Lower leg skin (tissue), 4 donors: Measurements from ENCODE around the gene CEP128. TPM values are rescaled to one million over a fixed set of nuclear protein-coding genes. Genes with fewer than 3 reads are reported as not detected.

Source experiments
- DNase-seq, 2 donors: peaks; one replicate each; pipeline ENCODE4 v3.0.0-alpha.2; 2019; ENCODE audit warnings: low spot score in 2 of 2
- H3K4me3 ChIP-seq: fragments of 200-600 bp; sonication (generic); 2 replicates; pipeline ENCODE4 v1.5.1; 2017; ENCODE audit warnings: mild to moderate bottlenecking, low read depth; ENCODE audit not compliant: poor library complexity, severe bottlenecking
- POLR2A ChIP-seq, 2 donors: fragments of 450-650 bp; IDR thresholded peaks; one replicate each; pipeline ENCODE4 v1.6.1; 2016 to 2017; ENCODE audit warnings: antibody characterized with exemption in 2 of 2, mild to moderate bottlenecking in 1 of 2, moderate library complexity in 1 of 2
- WGBS, 2 donors: methylation state at CpG; one replicate each; pipeline ENCODE4 v1.1.5; 2018; 5-methylcytosine and 5-hydroxymethylcytosine counted together
- intact Hi-C: fragments of 100-400 bp; cut with DNase I; formaldehyde crosslinking; loops from one replicate; pipeline ENCODE4 v1.15.0; 2023; ENCODE audit warnings: low total_unique reads
- total RNA-seq, 4 donors: library from RNA; depleted of rRNA; stranded (reverse); fragments of >200 nt; gene quantifications; one replicate each; pipeline ENCODE4 v1.1.0, GENCODE V29; 2016
- TF ChIP-seq, protein P1 (sequence below), 3 donors: fragments of 450-650 bp; IDR thresholded peaks; one replicate each; pipeline ENCODE4 v1.5.1; 2016; ENCODE audit warnings: antibody characterized with exemption in 3 of 3, mild to moderate bottlenecking in 3 of 3, moderate library complexity in 2 of 3

The CEP128 gene
- total RNA-seq, 4 donors from 2014 or later, result 5.9 to 10.5 (median 9.0) TPM

- TF ChIP-seq, protein P1, sequence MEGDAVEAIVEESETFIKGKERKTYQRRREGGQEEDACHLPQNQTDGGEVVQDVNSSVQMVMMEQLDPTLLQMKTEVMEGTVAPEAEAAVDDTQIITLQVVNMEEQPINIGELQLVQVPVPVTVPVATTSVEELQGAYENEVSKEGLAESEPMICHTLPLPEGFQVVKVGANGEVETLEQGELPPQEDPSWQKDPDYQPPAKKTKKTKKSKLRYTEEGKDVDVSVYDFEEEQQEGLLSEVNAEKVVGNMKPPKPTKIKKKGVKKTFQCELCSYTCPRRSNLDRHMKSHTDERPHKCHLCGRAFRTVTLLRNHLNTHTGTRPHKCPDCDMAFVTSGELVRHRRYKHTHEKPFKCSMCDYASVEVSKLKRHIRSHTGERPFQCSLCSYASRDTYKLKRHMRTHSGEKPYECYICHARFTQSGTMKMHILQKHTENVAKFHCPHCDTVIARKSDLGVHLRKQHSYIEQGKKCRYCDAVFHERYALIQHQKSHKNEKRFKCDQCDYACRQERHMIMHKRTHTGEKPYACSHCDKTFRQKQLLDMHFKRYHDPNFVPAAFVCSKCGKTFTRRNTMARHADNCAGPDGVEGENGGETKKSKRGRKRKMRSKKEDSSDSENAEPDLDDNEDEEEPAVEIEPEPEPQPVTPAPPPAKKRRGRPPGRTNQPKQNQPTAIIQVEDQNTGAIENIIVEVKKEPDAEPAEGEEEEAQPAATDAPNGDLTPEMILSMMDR (IDR thresholded peaks at IDR 0.05), result no peak
- no peak for TF ChIP-seq POLR2A (IDR thresholded peaks at IDR 0.05)
- no peak overlapping the region for H3K4me3 ChIP-seq
- 85 to 92% methylated on average over 4 of the region's 4 CpGs for WGBS, 2 donors
- no peak for DNase-seq
- intact Hi-C loops, result no loop called here
These were observed 325.7 kb downstream of the CEP128 start for GRCh38 chr14:80615831-80616230.

- no peak overlapping the region for H3K4me3 ChIP-seq
- no peak for TF ChIP-seq POLR2A (IDR thresholded peaks at IDR 0.05)
- intact Hi-C loops, result no loop called here
- DNase-seq, result no peak
These were observed 332.5 kb downstream of the CEP128 start for GRCh38 chr14:80609055-80609454.

DNA sequence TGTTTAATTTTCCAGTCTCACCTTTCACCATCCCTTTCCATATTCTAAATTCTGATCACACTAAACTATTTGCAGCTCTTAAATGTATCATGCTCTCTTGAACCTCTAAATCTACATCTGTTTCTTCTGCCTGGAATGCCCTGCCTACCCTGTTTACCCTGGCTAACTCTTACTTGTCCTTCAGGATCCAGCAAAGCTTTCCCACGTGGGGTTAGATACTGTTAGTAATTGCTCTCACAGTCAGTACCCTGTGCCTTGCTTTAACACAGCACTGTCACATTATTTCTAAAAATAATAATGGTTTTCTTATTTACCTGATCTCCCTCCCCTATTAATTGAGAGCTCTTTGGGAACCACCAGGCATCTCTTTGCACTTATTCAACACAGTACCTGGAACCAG lies 333.0 kb downstream of the CEP128 start:
- intact Hi-C loops, result no loop called here
- TF ChIP-seq, protein P1 (IDR thresholded peaks at IDR 0.05), result no peak
- no peak for TF ChIP-seq POLR2A (IDR thresholded peaks at IDR 0.05)
- no peak for DNase-seq
- H3K4me3 ChIP-seq, result no peak overlapping the region
- WGBS, 2 donors, result 67 to 84% methylated on average over 1 of the region's 1 CpG

DNA sequence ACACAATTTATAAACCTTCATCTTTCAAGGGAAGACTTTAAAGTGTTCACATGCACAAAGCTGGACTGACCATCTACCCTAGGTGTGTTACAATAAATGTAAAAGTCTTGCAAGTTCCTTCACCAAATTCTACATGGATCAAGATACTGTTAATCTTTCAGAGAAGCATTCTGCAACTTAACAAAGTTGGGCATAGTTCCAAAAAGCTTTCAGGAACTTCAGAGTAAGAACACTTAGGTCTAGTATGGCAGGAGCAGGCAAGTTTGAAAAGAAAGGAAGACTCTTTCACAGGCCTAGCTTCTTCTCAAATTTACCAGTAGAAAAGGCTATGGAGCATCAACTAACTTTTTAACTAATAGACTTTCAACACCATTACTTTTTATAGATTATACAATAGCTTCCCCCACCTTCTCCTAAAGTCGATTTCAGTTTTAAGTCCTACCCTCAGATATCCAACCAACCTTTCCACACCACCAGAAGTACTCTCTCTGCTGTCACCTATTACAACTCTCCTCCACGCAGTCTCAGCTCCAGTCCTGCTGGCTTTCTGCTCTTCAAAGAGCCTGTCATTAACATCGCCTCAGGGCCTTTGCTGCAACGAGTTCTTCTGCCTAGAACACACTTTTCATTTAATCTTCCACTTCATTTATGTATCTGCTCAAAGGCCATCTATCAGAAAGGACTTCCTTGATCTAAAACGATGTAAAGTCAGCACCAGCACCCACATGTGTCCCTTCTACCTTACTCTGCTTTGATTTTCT lies 333.9 kb downstream of the CEP128 start:
- H3K4me3 ChIP-seq, result no peak overlapping the region
- intact Hi-C loops, result no loop called here
- WGBS, 2 donors, result 69 to 74% methylated on average over 5 of the region's 5 CpGs
- TF ChIP-seq, protein P1 (IDR thresholded peaks at IDR 0.05), result no peak
- no peak for TF ChIP-seq POLR2A (IDR thresholded peaks at IDR 0.05)
- DNase-seq, result no peak

- TF ChIP-seq POLR2A (IDR thresholded peaks at IDR 0.05), result no peak
- no peak for DNase-seq
- intact Hi-C loops, result no loop called here
- H3K4me3 ChIP-seq, result no peak overlapping the region
These were observed 335.2 kb downstream of the CEP128 start for GRCh38 chr14:80606347-80606772.

GRCh38 chr14:80605536-80605935 lies 336.0 kb downstream of the CEP128 start:
- intact Hi-C loops, result no loop called here
- H3K4me3 ChIP-seq, result no peak overlapping the region
- no peak for DNase-seq
- TF ChIP-seq, protein P1 (IDR thresholded peaks at IDR 0.05), result no peak
- TF ChIP-seq POLR2A (IDR thresholded peaks at IDR 0.05), result no peak

DNA sequence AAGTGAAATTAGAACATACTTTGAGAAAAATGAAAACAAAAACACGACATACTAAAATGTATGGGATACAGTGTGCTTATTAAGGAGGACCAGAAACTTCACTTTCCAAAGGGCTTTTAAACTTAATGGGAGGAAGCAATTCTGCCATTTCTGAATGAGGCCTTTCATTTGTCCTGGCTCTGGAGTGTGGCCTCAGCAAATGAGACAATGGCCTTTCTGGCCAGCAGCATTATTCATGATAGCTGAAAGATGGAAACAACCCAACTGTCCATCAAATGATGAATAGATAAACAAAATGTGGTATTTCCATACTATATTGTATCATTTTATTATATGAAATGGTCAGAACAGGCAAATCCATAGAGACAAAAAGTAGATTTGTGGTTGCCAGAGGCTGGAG lies 338.6 kb downstream of the CEP128 start:
- DNase-seq, result no peak
- intact Hi-C loops, result no loop called here
- TF ChIP-seq, protein P1 (IDR thresholded peaks at IDR 0.05), result no peak
- no peak for TF ChIP-seq POLR2A (IDR thresholded peaks at IDR 0.05)
- no peak overlapping the region for H3K4me3 ChIP-seq
- WGBS, 2 donors, result 74 to 76% methylated on average over 1 of the region's 1 CpG
